Gastrocnemius medialis (tissue), 4 donors: ENCODE results near the gene ARID5A. TPM values are rescaled to one million over a fixed set of nuclear protein-coding genes. Genes with fewer than 3 reads are reported as not detected.
A peak's percentile ranks its signal among the peaks of the same experiment; 100 is the strongest.

Experiments
- ATAC-seq, 2 donors: fragments of 150-250 bp; one replicate each; pipeline ENCODE4 v1.9.1; 2016
- DNase-seq, 2 donors: peaks; one replicate each; pipeline ENCODE4 v3.0.0-alpha.2; 2019
- H3K27ac ChIP-seq, 4 donors: fragments of 200-600 bp; sonication (generic); 1 replicate in 1 of 4; 2 replicates in 3 of 4; pipeline ENCODE4 v1.5.1; 2016 to 2018; ENCODE audit warnings: mild to moderate bottlenecking in 2 of 4, moderate library complexity in 1 of 4
- H3K27me3 ChIP-seq, 3 donors: fragments of 200-600 bp; sonication (generic) in 2 of 3; 1 replicate in 1 of 3; 2 replicates in 2 of 3; pipeline versions ENCODE4 v1.5.1 to v1.6.0; 2016 to 2019; ENCODE audit warnings: mild to moderate bottlenecking in 1 of 3, moderate library complexity in 1 of 3
- H3K36me3 ChIP-seq, 2 donors: fragments of 200-600 bp; sonication (generic) in 1 of 2; one replicate each; pipeline ENCODE4 v1.5.1; 2017 to 2018
- H3K4me1 ChIP-seq, 2 donors: fragments of 200-600 bp; sonication (generic) in 1 of 2; one replicate each; pipeline ENCODE4 v1.5.1; 2016 to 2017; ENCODE audit warnings: mild to moderate bottlenecking in 2 of 2
- H3K4me3 ChIP-seq, 4 donors: fragments of 200-600 bp; sonication (generic) in 3 of 4; 1 replicate in 1 of 4; 2 replicates in 3 of 4; pipeline ENCODE4 v1.5.1; 2016 to 2019; ENCODE audit warnings: mild to moderate bottlenecking in 2 of 4
- H3K9me3 ChIP-seq, 3 donors: fragments of 200-600 bp; sonication (generic) in 2 of 3; 1 replicate in 1 of 3; 2 replicates in 2 of 3; pipeline ENCODE4 v1.5.1; 2016 to 2019
- CTCF ChIP-seq, 5 experiments: fragments of 450-650 bp in 3 of 5; fragments of 200-600 bp in 2 of 5; sonication (generic) in 2 of 5; IDR thresholded peaks in 4 of 5; conservative IDR thresholded peaks in 1 of 5; 1 replicate in 4 of 5; 2 replicates in 1 of 5; pipeline ENCODE4 v1.5.1; 2016 to 2019; ENCODE audit warnings: antibody characterized with exemption in 5 of 5, mild to moderate bottlenecking in 3 of 5, moderate library complexity in 3 of 5
- POLR2A ChIP-seq, 2 donors: fragments of 450-650 bp; IDR thresholded peaks; one replicate each; pipeline ENCODE4 v1.6.1; 2017; ENCODE audit warnings: antibody characterized with exemption in 2 of 2, mild to moderate bottlenecking in 2 of 2, moderate library complexity in 2 of 2
- in situ Hi-C, 4 donors: fragments of 200-750 bp; cut with MboI; loops; one replicate each; pipeline versions ENCODE4 v1.15.0 to v1.8.0; 2017; ENCODE audit warnings: low sequenced_read_pairs in 4 of 4
- intact Hi-C: fragments of 100-400 bp; cut with DNase I; formaldehyde crosslinking; loops from one replicate; pipeline ENCODE4 v1.15.1; 2023; ENCODE audit warnings: low total_unique reads
- total RNA-seq, 4 donors: library from RNA; depleted of rRNA; stranded (reverse); fragments of >200 nt; gene quantifications; one replicate each; pipeline versions ENCODE4 v1.1.0 to v1.2.3, GENCODE V29; 2016

Gene ARID5A
- total RNA-seq, 4 donors from 2014 or later = 6.7 to 126 (median 30.5) TPM

DNA sequence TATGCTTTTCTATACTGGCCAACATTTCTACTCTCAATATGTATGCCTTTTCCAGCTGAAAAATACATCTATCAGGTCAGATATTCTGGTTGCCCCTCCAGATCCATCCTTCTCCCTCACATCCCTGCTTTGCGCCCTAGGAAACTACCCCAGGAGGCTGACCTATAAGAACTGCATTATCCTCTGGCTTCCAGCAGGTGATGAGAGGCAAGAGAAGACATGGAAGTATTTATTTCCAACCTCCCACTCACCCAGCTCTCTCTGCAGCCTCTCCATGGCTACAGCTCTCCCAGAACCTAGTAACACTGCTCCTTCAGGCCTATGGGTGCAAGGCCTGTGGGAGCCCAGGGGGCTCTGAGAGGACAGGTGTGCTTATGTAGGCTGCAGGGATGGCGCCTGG, 42.9 kb downstream of the ARID5A start:
- no peaks in the 10 kb centered on the region for H3K4me1 ChIP-seq
- H3K36me3 ChIP-seq = peaks cover 0 to 7% of the 10 kb centered on the region in 2 donors
- H3K27ac ChIP-seq = no peak overlapping the region
- no peaks in the 10 kb centered on the region for H3K9me3 ChIP-seq
- TF ChIP-seq POLR2A (IDR thresholded peaks at IDR 0.05) (no peak), CTCF (IDR thresholded peaks at IDR 0.05 in 4 of 5, conservative IDR thresholded peaks at IDR 0.05 in 1 of 5) (no peak)
- no peak overlapping the region for H3K4me3 ChIP-seq
- DNase-seq (no peak), ATAC-seq (no peak)
- H3K27me3 ChIP-seq = no peaks in the 10 kb centered on the region
- in situ Hi-C loops (no loop called here), intact Hi-C loops (no loop called here)

GRCh38 chr2:96580771-96581170, 44.2 kb downstream of the ARID5A start:
- Histone ChIP-seq H3K27ac (no peak overlapping the region), H3K27me3 (no peaks in the 10 kb centered on the region), H3K36me3 (peaks cover 0 to 7% of the 10 kb centered on the region in 2 donors), H3K9me3 (no peaks in the 10 kb centered on the region), H3K4me3 (no peak overlapping the region), H3K4me1 (no peaks in the 10 kb centered on the region)
- DNase-seq = no peak
- TF ChIP-seq CTCF (IDR thresholded peaks at IDR 0.05 in 4 of 5, conservative IDR thresholded peaks at IDR 0.05 in 1 of 5) (peak in 1 of 5 experiments; percentile 9), POLR2A (IDR thresholded peaks at IDR 0.05) (no peak)
- in situ Hi-C loops = no loop called here
- intact Hi-C loops = no loop called here
- ATAC-seq = no peak

DNA sequence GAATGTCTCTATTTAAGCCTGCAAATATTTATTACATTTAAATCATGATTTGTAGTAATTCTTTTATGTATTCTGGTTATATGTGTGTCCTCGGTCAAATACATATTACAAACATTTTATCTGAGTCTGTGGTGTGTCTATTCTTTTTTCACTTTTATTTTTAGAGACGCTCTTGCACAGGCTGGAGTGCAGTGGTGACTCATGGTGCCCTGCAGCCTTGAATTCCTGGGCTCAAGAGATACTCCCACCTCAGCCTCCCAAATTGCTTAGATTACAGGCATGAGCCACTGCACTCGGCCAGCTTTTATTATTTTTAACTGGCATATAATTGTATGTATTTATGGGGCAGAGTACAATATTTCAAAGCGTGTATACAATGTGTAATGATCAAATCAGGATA, 47.5 kb downstream of the ARID5A start:
- Histone ChIP-seq H3K27me3 (no peaks in the 10 kb centered on the region), H3K27ac (no peak overlapping the region), H3K9me3 (no peaks in the 10 kb centered on the region), H3K4me1 (peaks cover 6 to 11% of the 10 kb centered on the region in 2 donors), H3K36me3 (peaks cover 0 to 7% of the 10 kb centered on the region in 2 donors), H3K4me3 (no peak overlapping the region)
- DNase-seq (no peak), ATAC-seq (peak in 1 of 2 donors; percentile 39)
- TF ChIP-seq POLR2A (IDR thresholded peaks at IDR 0.05) = no peak
- no peak for TF ChIP-seq CTCF (IDR thresholded peaks at IDR 0.05 in 4 of 5, conservative IDR thresholded peaks at IDR 0.05 in 1 of 5)
- in situ Hi-C loops (no loop called here), intact Hi-C loops (no loop called here)

DNA sequence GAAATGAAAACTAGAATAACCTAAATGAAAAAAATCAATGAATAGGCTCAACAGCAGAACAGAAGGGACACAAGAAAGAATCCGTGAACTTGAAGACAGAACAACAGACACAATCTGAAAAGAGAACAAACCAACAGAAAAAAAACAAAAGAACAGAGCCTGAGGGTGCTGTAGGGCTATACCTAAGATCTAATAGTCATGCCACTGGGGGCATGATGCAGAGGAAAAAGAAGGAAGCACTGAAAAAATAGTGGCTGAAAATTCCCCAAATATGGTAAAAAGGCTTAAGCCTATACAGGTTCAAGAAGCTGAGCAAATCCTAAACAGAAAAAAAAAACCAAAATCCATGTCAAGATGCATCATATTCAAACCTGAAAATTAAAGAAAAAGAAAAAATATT, 51.3 kb downstream of the ARID5A start:
- no peak overlapping the region for H3K27ac ChIP-seq
- DNase-seq = no peak
- intact Hi-C loops = no loop called here

More for the DNA sequence above, 51.3 kb downstream of the ARID5A start:
- Histone ChIP-seq H3K4me1 (peaks cover 17 to 27% of the 10 kb centered on the region in 2 donors), H3K4me3 (no peak overlapping the region), H3K27me3 (no peaks in the 10 kb centered on the region), H3K36me3 (peaks cover 0 to 15% of the 10 kb centered on the region in 2 donors), H3K9me3 (no peaks in the 10 kb centered on the region)
- no peak for TF ChIP-seq CTCF (IDR thresholded peaks at IDR 0.05 in 4 of 5, conservative IDR thresholded peaks at IDR 0.05 in 1 of 5)
- no peak for TF ChIP-seq POLR2A (IDR thresholded peaks at IDR 0.05)
- in situ Hi-C loops = no loop called here
- ATAC-seq = no peak
